Lower lobe of right lung (tissue), 2 donors: ENCODE results near the gene EGR1. TPM values are rescaled to one million over a fixed set of nuclear protein-coding genes. Genes with fewer than 3 reads are reported as not detected.

Experiments used
- ATAC-seq, 2 donors: fragments of 200-7000 bp; cut with Tn5 transposase; one replicate each; pipeline ENCODE4 v1.9.1; 2020 to 2022; ENCODE audit warnings: mild to moderate bottlenecking in 2 of 2, moderate library complexity in 2 of 2
- DNase-seq: peaks from one replicate; pipeline ENCODE4 v3.0.0-alpha.2; 2020
- H3K27ac ChIP-seq: fragments of 200-600 bp; one replicate; pipeline ENCODE4 v1.8.0; 2022
- H3K27me3 ChIP-seq: fragments of 200-600 bp; one replicate; pipeline ENCODE4 v1.8.0; 2022; ENCODE audit warnings: low read depth
- H3K36me3 ChIP-seq: fragments of 200-600 bp; one replicate; pipeline ENCODE4 v1.8.0; 2022; ENCODE audit warnings: mild to moderate bottlenecking
- H3K4me1 ChIP-seq: fragments of 200-600 bp; one replicate; pipeline ENCODE4 v1.8.0; 2022
- H3K4me3 ChIP-seq: fragments of 200-600 bp; one replicate; pipeline ENCODE4 v1.8.0; 2022; ENCODE audit warnings: mild to moderate bottlenecking
- H3K9me3 ChIP-seq: fragments of 200-600 bp; one replicate; pipeline ENCODE4 v1.8.0; 2022
- CTCF ChIP-seq: fragments of 200-600 bp; IDR thresholded peaks from one replicate; pipeline ENCODE4 v1.8.0; 2022; ENCODE audit warnings: antibody characterized with exemption, mild to moderate bottlenecking
- intact Hi-C: fragments of 100-400 bp; cut with DNase I; formaldehyde crosslinking; loops from one replicate; pipeline ENCODE4 v1.11.0; 2022
- total RNA-seq: library from RNA; stranded (reverse); fragmentation: NEBNext Ultra II Directional; extraction: Animal tissue kit (Norgen Biotek cat#: 25700); gene quantifications from one replicate; pipeline ENCODE4 v1.2.1, GENCODE V29; 2021
- donor health status: DM: no; HTN: yes; CAD: no; lungs with severe emphysema.

The EGR1 gene
- total RNA-seq, 1 donor from 2014 or later, result 78.2 TPM

GRCh38 chr5:138438724-138439476 is 26.4 kb upstream of the EGR1 start, which contains the start of gene REEP2:
TSS of gene REEP2 (plus strand) at chr5:138439057. CDS start at chr5:138439209, 152 bp downstream.
- no peak for TF ChIP-seq CTCF
- Histone ChIP-seq H3K4me1 (peaks cover 6% of the 10 kb centered on the region), H3K4me3 (peak within 1 kb of the TSS; percentile 46), H3K27me3 (no peaks in the 10 kb centered on the region), H3K9me3 (no peaks in the 10 kb centered on the region), H3K27ac (no peak within 1 kb of the TSS), H3K36me3 (peaks cover 30% of the 10 kb centered on the region)
- DNase-seq, result no peak
- intact Hi-C loops, result no loop called here
- ATAC-seq, result peak; percentile 75 to 78

GRCh38 chr5:138439477-138440158 is 25.7 kb upstream of the EGR1 start:
- H3K9me3 ChIP-seq, result no peaks in the 10 kb centered on the region
- DNase-seq (no peak), ATAC-seq (peak; percentile 12 to 22)

GRCh38 chr5:138440159-138441073 is 24.9 kb upstream of the EGR1 start:
- no peak overlapping the region for H3K4me3 ChIP-seq
- H3K9me3 ChIP-seq, result no peaks in the 10 kb centered on the region
- ATAC-seq (no peak), DNase-seq (no peak)
- peaks cover 15% of the 10 kb centered on the region for H3K36me3 ChIP-seq
- H3K27me3 ChIP-seq, result no peaks in the 10 kb centered on the region
- H3K4me1 ChIP-seq, result peaks cover 6% of the 10 kb centered on the region
- TF ChIP-seq CTCF, result no peak
- intact Hi-C loops, result no loop called here
- H3K27ac ChIP-seq, result no peak overlapping the region

More at GRCh38 chr5:138439477-138440158, 25.7 kb upstream of the EGR1 start:
- intact Hi-C loops, result no loop called here
- Histone ChIP-seq H3K4me3 (peak overlapping the region; percentile 46), H3K36me3 (peaks cover 23% of the 10 kb centered on the region), H3K27ac (no peak overlapping the region), H3K27me3 (no peaks in the 10 kb centered on the region), H3K4me1 (peaks cover 6% of the 10 kb centered on the region)
- no peak for TF ChIP-seq CTCF

GRCh38 chr5:138441221-138441620 is 24.1 kb upstream of the EGR1 start:
- DNase-seq (no peak), ATAC-seq (no peak)
- no peak overlapping the region for H3K27ac ChIP-seq
- peaks cover 7% of the 10 kb centered on the region for H3K36me3 ChIP-seq
- H3K9me3 ChIP-seq, result no peaks in the 10 kb centered on the region
- H3K4me1 ChIP-seq, result peaks cover 6% of the 10 kb centered on the region
- intact Hi-C loops, result no loop called here
- TF ChIP-seq CTCF, result no peak
- H3K4me3 ChIP-seq, result no peak overlapping the region
- no peaks in the 10 kb centered on the region for H3K27me3 ChIP-seq

- Histone ChIP-seq H3K4me1 (peaks cover 5% of the 10 kb centered on the region), H3K9me3 (no peaks in the 10 kb centered on the region), H3K27me3 (no peaks in the 10 kb centered on the region), H3K27ac (no peak overlapping the region), H3K36me3 (no peaks in the 10 kb centered on the region), H3K4me3 (no peak overlapping the region)
- DNase-seq (no peak), ATAC-seq (no peak)
- no peak for TF ChIP-seq CTCF
- intact Hi-C loops, result no loop called here
These were observed 21.1 kb upstream of the EGR1 start for GRCh38 chr5:138444078-138444773.
